ENCODE results near the gene CAMTA1.

Gene CAMTA1

DNA sequence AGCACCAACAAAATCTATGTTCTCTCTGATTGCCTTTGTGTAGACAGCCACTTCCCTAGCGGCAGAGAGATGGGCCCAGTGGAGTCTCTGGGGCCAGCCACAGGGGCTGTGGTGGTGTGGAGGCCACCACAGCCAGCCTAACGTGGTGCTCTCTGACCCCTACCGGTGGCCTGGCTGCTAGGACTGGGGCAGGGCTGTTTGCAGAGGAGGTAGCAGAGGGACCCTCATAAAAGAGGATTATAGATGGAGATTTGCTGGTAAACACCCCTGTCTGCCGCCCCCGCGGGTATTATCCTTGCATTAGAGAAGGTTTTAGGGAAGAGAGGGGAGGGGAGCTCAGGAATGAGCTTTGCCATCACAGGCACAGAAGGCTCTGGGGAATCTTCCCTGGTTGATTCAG is 675.6 kb downstream of the CAMTA1 start:
- no peak overlapping the region for H3K4me3 ChIP-seq (ENCODE audit: low read depth, low read length)
- TF ChIP-seq, protein P1, sequence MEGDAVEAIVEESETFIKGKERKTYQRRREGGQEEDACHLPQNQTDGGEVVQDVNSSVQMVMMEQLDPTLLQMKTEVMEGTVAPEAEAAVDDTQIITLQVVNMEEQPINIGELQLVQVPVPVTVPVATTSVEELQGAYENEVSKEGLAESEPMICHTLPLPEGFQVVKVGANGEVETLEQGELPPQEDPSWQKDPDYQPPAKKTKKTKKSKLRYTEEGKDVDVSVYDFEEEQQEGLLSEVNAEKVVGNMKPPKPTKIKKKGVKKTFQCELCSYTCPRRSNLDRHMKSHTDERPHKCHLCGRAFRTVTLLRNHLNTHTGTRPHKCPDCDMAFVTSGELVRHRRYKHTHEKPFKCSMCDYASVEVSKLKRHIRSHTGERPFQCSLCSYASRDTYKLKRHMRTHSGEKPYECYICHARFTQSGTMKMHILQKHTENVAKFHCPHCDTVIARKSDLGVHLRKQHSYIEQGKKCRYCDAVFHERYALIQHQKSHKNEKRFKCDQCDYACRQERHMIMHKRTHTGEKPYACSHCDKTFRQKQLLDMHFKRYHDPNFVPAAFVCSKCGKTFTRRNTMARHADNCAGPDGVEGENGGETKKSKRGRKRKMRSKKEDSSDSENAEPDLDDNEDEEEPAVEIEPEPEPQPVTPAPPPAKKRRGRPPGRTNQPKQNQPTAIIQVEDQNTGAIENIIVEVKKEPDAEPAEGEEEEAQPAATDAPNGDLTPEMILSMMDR (IDR thresholded peaks at IDR 0.05; ENCODE audit: borderline replicate concordance, insufficient read depth, low read depth, low read length), result no peak

- H3K4me3 ChIP-seq (ENCODE audit: low read depth, low read length), result no peak overlapping the region
- TF ChIP-seq, protein P1 (IDR thresholded peaks at IDR 0.05; ENCODE audit: borderline replicate concordance, insufficient read depth, low read depth, low read length), result no peak
These were observed 677.4 kb downstream of the CAMTA1 start for GRCh38 chr1:7462617-7463016.

DNA sequence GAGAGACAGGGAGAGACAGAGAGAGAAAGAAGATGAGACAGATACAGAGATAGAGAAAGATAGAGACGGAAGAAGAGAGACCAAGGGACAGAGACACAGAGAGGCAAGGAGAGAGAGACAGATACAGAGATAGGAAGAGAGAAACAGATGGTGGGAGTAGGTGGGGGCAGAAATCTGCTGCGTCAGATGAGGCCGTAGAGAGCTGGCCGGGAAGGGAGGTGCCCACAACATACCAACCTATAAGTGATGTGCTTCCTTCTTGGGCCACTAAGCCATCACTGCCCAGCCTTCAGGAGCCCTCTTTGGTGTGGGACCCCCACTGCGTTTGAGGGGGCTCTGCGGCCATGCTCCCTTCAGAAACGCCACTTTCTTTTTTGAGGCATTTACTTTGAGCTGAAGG is 678.3 kb downstream of the CAMTA1 start:
- TF ChIP-seq, protein P1 (IDR thresholded peaks at IDR 0.05; ENCODE audit: borderline replicate concordance, insufficient read depth, low read depth, low read length), result no peak
- no peak overlapping the region for H3K4me3 ChIP-seq (ENCODE audit: low read depth, low read length)

GRCh38 chr1:7464736-7465135 is 679.5 kb downstream of the CAMTA1 start:
- TF ChIP-seq, protein P1 (IDR thresholded peaks at IDR 0.05; ENCODE audit: borderline replicate concordance, insufficient read depth, low read depth, low read length), result no peak
- no peak overlapping the region for H3K4me3 ChIP-seq (ENCODE audit: low read depth, low read length)

GRCh38 chr1:7467476-7468175 is 682.4 kb downstream of the CAMTA1 start:
- TF ChIP-seq, protein P1 (IDR thresholded peaks at IDR 0.05; ENCODE audit: borderline replicate concordance, insufficient read depth, low read depth, low read length), result no peak
- no peak overlapping the region for H3K4me3 ChIP-seq (ENCODE audit: low read depth, low read length)

- TF ChIP-seq, protein P1 (IDR thresholded peaks at IDR 0.05; ENCODE audit: borderline replicate concordance, insufficient read depth, low read depth, low read length), result no peak
- H3K4me3 ChIP-seq (ENCODE audit: low read depth, low read length), result no peak overlapping the region
These were observed 683.0 kb downstream of the CAMTA1 start for GRCh38 chr1:7468248-7468647.

GRCh38 chr1:7469255-7469938 is 684.1 kb downstream of the CAMTA1 start:
- H3K4me3 ChIP-seq (ENCODE audit: low read depth, low read length), result no peak overlapping the region
- TF ChIP-seq, protein P1 (IDR thresholded peaks at IDR 0.05; ENCODE audit: borderline replicate concordance, insufficient read depth, low read depth, low read length), result no peak
